Fibroblast of villous mesenchyme (primary cell): ENCODE results near the gene SPTBN4. TPM values are rescaled to one million over a fixed set of nuclear protein-coding genes. Genes with fewer than 3 reads are reported as not detected.
"Not testable (repeated sequence)": the region's sequence is repeated elsewhere in the genome, so short reads cannot be mapped to it uniquely, and the experiment has no call there.

Source experiments
- DNase-seq: peaks from one replicate; pipeline ENCODE4 v3.0.0-alpha.2; 2010; ENCODE audit warnings: low read depth
- H3K4me3 ChIP-seq: 2 replicates; pipeline ENCODE4 v1.5.1; 2011; ENCODE audit warnings: low read depth, mild to moderate bottlenecking, low read length
- small RNA-seq: library from RNA; depleted of rRNA; stranded (forward); fragments of <200 nt; gene quantifications from one replicate; pipeline ENCODE3, GENCODE V24; 2012
- total RNA-seq: library from RNA; depleted of rRNA; stranded (reverse); fragments of >200 nt; gene quantifications from 2 replicates; pipeline ENCODE4 v1.2.3, GENCODE V29; 2012
- TF ChIP-seq, protein P1 (sequence below): IDR thresholded peaks from 2 replicates; pipeline ENCODE4 v1.5.1; 2012; ENCODE audit warnings: low read depth, mild to moderate bottlenecking, low read length; ENCODE audit not compliant: insufficient read depth

The SPTBN4 gene
- total RNA-seq, 1 donor: 1.3 TPM

DNA sequence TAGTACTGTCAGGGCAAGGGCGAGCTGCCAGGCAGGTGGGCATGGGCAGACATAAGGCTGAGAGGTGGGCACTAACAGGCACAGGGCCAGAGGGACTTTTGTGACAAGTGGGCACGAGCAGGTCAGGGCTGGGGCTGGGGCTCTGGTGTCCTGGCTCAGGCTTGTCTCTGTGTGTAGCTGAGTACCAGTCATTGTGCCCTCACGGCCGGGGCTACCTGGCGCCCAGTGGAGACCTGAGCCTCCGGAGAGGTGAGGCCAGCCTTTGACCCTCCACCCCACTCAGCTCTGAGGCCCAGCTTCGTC lies 155.9 kb downstream of the SPTBN4 start:
- TF ChIP-seq, protein P1, sequence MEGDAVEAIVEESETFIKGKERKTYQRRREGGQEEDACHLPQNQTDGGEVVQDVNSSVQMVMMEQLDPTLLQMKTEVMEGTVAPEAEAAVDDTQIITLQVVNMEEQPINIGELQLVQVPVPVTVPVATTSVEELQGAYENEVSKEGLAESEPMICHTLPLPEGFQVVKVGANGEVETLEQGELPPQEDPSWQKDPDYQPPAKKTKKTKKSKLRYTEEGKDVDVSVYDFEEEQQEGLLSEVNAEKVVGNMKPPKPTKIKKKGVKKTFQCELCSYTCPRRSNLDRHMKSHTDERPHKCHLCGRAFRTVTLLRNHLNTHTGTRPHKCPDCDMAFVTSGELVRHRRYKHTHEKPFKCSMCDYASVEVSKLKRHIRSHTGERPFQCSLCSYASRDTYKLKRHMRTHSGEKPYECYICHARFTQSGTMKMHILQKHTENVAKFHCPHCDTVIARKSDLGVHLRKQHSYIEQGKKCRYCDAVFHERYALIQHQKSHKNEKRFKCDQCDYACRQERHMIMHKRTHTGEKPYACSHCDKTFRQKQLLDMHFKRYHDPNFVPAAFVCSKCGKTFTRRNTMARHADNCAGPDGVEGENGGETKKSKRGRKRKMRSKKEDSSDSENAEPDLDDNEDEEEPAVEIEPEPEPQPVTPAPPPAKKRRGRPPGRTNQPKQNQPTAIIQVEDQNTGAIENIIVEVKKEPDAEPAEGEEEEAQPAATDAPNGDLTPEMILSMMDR: no peak
- DNase-seq: no peak
- H3K4me3 ChIP-seq: no peak overlapping the region

DNA sequence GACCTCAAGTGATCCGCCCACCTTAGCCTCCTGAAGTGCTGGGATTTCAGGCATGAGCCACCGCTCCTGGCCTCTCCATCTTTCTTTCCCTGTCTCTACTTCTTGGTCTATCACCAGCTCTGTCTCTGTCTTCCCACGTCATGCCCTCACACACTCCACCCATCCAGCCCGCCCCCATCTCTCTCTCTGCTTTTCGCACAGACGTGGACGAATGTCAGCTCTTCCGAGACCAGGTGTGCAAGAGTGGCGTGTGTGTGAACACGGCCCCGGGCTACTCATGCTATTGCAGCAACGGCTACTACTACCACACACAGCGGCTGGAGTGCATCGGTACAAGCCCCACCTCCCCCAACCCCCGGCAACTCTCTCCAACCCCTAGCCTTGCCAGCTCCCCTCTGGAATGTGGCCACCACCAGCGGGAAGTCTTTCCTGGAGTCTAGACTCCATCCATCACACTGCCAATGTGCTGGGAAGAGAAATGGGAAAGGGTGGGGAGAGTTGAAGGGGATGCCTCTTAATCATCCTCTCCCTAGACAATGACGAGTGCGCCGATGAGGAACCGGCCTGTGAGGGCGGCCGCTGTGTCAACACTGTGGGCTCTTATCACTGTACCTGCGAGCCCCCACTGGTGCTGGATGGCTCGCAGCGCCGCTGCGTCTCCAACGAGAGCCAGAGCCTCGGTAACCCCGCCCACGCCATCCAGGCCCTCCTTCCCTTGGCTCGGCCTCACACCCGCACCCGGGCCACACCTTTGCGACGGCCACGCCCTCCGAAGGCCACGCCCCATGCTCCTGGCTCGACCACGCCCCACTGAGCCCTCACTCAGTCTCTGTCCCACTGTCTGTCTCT lies 156.8 kb downstream of the SPTBN4 start:
- DNase-seq: no peak
- TF ChIP-seq, protein P1: no peak
- H3K4me3 ChIP-seq: no peak overlapping the region

DNA sequence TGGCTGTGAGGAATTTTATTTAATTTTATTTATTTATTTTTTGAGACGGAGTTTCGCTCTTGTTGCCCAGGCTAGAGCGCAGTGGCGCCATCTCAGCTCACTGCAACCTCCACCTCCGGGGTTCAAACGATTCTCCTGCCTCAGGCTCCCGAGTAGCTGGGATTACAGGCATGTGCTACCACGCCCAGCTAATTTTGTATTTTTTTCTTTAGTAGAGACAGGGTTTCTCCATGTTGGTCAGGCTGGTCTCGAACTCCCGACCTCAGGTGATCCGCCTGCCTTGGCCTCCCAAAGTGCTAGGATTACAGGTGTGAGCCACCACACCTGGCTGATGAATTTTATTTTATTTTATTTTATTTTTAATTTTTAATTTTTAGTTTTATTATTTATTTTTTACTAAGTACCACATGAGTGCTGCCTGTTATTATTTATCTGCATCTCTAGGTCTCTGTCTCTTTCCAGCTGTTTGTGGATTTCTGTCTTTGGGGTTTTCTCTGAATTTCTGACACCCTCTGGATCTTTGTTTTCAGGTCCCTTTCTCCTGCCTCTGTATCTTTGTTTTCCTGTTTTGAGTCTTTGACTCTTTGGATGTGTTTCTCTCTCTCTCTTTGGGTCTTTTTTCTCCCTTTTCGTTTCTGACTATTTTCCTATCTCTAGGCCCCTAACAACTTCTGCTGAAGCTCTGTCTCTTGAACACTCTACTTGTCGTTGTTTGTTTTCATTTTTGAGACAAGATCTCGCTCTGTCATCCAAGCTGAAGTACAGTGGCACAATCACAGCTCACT lies 157.8 kb downstream of the SPTBN4 start:
- not testable (repeated sequence) for DNase-seq, H3K4me3 ChIP-seq

DNA sequence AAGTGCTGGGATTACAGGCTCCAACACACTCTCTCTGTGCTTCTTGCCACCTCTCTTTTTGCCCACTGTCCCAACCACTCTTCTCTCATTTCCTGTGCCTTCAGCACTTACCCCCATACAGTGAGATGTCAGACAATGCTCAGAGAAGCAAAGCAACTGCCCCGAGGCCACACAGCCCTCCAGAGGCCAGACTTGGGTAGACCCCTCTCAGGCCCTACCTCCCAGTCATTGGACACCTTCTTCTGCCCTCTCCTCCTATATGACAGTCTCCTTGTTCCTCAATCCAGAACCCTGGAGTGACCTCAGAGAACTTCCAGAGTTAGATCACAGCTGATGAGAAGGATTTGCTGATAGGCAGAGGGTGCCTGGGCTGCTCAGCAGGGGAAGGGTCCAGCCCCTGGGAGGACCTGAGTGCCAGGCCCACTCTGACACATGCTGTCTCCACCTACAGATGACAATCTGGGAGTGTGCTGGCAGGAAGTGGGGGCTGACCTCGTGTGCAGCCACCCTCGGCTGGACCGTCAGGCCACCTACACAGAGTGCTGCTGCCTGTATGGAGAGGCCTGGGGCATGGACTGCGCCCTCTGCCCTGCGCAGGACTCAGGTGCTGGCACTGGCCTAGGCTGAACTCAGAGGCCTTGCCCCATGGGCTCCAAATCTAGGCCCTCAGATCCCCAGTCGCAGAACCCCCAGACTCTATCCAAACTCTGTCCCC lies 158.8 kb downstream of the SPTBN4 start:
- TF ChIP-seq, protein P1: no peak
- no peak for DNase-seq
- H3K4me3 ChIP-seq: no peak overlapping the region

Small RNA genes lying within 50 kb of the gene (small RNA-seq; reads per million reads assigned to genes)
- not detected for gene RF00017

Other genes starting within 250 kb of the SPTBN4 start
- not detected in 2 replicates for gene TTC9B, start 248.6 kb upstream of the SPTBN4 start, total RNA-seq
- under 0.01 and 0.86 TPM in 2 replicates for gene CCNP, start 240.3 kb upstream of the SPTBN4 start, total RNA-seq
- gene AKT2, start 181.7 kb upstream of the SPTBN4 start, total RNA-seq: 120 and 142 TPM in 2 replicates
- gene C19orf47, start 118.6 kb upstream of the SPTBN4 start, total RNA-seq: 11.2 and 11.9 TPM in 2 replicates
- 146 and 152 TPM in 2 replicates for gene PLD3, start 118.3 kb upstream of the SPTBN4 start, total RNA-seq
- gene HIPK4, start 76.8 kb upstream of the SPTBN4 start, total RNA-seq: under 0.01 TPM in 2 replicates
- 0.86 and 1.9 TPM in 2 replicates for gene PRX, start 53.6 kb upstream of the SPTBN4 start, total RNA-seq
- gene SERTAD1, start 41.0 kb upstream of the SPTBN4 start, total RNA-seq: 20.0 and 22.0 TPM in 2 replicates
- 38.0 and 49.2 TPM in 2 replicates for gene SERTAD3, start 22.7 kb upstream of the SPTBN4 start, total RNA-seq
- gene BLVRB, start 1.3 kb upstream of the SPTBN4 start, total RNA-seq: 33.7 and 64.7 TPM in 2 replicates
- 17.7 and 20.9 TPM in 2 replicates for gene SHKBP1, start 109.9 kb downstream of the SPTBN4 start, total RNA-seq
- gene LTBP4, start 134.4 kb downstream of the SPTBN4 start, total RNA-seq: 18.4 and 21.2 TPM in 2 replicates
- gene NUMBL, start 223.7 kb downstream of the SPTBN4 start, total RNA-seq: 13.8 and 34.1 TPM in 2 replicates
- 25.8 and 32.0 TPM in 2 replicates for gene COQ8B, start 249.9 kb downstream of the SPTBN4 start, total RNA-seq